MM.1S (cell line): ENCODE measurements around the gene SNX9.

Source experiments
- DNase-seq: peaks from one replicate; pipeline ENCODE4 v3.0.0-alpha.2; 2015
- H2AFZ ChIP-seq: fragments of 300-600 bp; sonication (generic); 2 replicates; pipeline ENCODE4 v1.6.0; 2016; ENCODE audit warnings: antibody characterized with exemption, low read length
- H3F3A ChIP-seq: fragments of 300-600 bp; sonication (generic); 2 replicates; pipeline ENCODE4 v1.6.1; 2016; ENCODE audit warnings: mild to moderate bottlenecking, antibody characterized with exemption, low read length, moderate library complexity, mixed read lengths; ENCODE audit not compliant: insufficient read depth
- H3K27ac ChIP-seq: fragments of 300-600 bp; sonication (generic); 2 replicates; pipeline ENCODE4 v1.5.1; 2016; ENCODE audit warnings: mild to moderate bottlenecking, low read length
- H3K27me3 ChIP-seq: fragments of 300-600 bp; sonication (generic); replicated peaks from 2 replicates; pipeline ENCODE4 v1.6.0; 2016; ENCODE audit warnings: low read length; ENCODE audit not compliant: insufficient read depth
- H3K36me3 ChIP-seq: fragments of 300-600 bp; sonication (generic); replicated peaks from 2 replicates; pipeline ENCODE4 v1.6.1; 2016; ENCODE audit warnings: mild to moderate bottlenecking, low read length, mixed read lengths; ENCODE audit not compliant: insufficient read depth
- H3K4me1 ChIP-seq: fragments of 300-600 bp; sonication (generic); 2 replicates; pipeline ENCODE4 v1.6.1; 2016; ENCODE audit warnings: low read length, mixed read lengths
- H3K4me2 ChIP-seq: fragments of 300-600 bp; sonication (generic); 2 replicates; pipeline ENCODE4 v1.6.0; 2016; ENCODE audit warnings: low read depth, low read length
- H3K4me3 ChIP-seq: fragments of 300-600 bp; sonication (generic); 2 replicates; pipeline ENCODE4 v1.5.1; 2016; ENCODE audit warnings: low read length, mixed read lengths
- H3K79me2 ChIP-seq: fragments of 300-600 bp; sonication (generic); 2 replicates; pipeline ENCODE4 v1.6.1; 2016; ENCODE audit warnings: mixed run types, low read length, mixed read lengths
- H3K9ac ChIP-seq: fragments of 300-600 bp; sonication (generic); 2 replicates; pipeline ENCODE4 v1.6.1; 2016; ENCODE audit warnings: low read length, mixed read lengths
- H3K9me2 ChIP-seq: fragments of 300-600 bp; sonication (generic); replicated peaks from 2 replicates; pipeline ENCODE4 v1.6.1; 2016; ENCODE audit warnings: mild to moderate bottlenecking, low read length, mixed read lengths; ENCODE audit not compliant: insufficient read depth
- H3K9me3 ChIP-seq: fragments of 300-600 bp; sonication (generic); replicated peaks from 2 replicates; pipeline ENCODE4 v1.6.1; 2016; ENCODE audit warnings: mild to moderate bottlenecking, low read length, mixed read lengths; ENCODE audit not compliant: insufficient read depth
- H4K20me1 ChIP-seq: fragments of 300-600 bp; sonication (generic); 2 replicates; pipeline ENCODE4 v1.6.1; 2016; ENCODE audit warnings: mild to moderate bottlenecking, low read length, moderate library complexity, mixed read lengths; ENCODE audit not compliant: insufficient read depth
- EZH2 ChIP-seq: fragments of 300-600 bp; sonication (generic); optimal IDR thresholded peaks from 2 replicates; pipeline ENCODE3; 2017; ENCODE audit warnings: low read depth, mild to moderate bottlenecking, antibody characterized with exemption, low read length, mixed read lengths
- EZH2phosphoT487 ChIP-seq: fragments of 300-600 bp; sonication (generic); IDR thresholded peaks from 2 replicates; pipeline ENCODE4 v1.6.1; 2018; ENCODE audit warnings: antibody characterized with exemption, low read length
- TF ChIP-seq, protein P1 (sequence below): fragments of 300-600 bp; sonication (generic); IDR thresholded peaks from 2 replicates; pipeline ENCODE4 v1.5.1; 2016; ENCODE audit warnings: antibody characterized with exemption, low read length, mixed read lengths

SNX9 gene

DNA sequence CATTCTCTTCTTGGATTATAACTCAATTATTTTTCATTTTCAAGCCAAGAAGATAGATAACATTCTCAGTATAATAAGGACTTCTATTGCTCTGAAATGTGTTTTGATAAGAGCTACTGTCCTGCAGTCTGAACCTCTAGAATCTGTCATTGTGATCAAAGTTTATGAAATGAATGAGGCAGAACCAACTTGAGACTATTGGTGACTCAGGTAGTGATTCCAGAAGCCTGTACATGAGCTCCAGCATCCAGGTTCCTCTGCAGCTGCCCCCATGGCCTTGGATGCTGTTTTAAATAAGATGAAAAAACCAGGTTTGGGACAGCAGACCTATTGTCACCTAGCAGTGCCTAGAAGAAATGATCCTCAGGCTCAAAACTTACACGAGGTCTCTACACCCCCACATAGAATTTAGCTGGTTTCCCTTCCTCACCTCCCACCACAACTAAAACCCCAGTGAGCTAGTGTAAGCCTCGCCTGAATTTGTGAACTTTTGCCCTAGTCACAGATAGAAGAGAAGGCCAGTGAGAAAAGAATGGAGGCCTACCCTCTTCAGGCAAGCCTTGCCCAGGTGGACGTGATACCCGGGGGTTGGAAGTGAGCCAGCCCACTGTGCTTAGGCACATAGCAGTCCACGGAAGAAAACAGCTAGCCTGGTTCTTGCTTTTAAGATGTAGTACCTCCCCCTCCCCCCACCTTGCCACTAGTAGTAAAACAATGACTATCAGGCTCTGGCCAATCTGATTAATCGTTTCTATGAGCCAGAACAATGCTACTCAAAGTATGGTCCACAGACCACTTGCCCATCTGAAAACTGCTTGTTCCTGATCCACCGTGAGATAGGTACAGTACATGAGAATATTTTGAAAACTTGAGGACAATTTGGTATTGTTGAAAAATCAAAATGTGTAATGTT lies 85.6 kb downstream of the SNX9 start:
- Histone ChIP-seq H3K4me1 (no peaks in the 10 kb centered on the region), H3K27ac (no peak overlapping the region), H3K9me2 (no peaks in the 10 kb centered on the region), H3K4me3 (no peak overlapping the region), H3K36me3 (no peaks in the 10 kb centered on the region), H3F3A (no peaks in the 10 kb centered on the region), H3K9ac (no peak overlapping the region), H3K4me2 (no peak overlapping the region), H4K20me1 (no peaks in the 10 kb centered on the region), H3K9me3 (no peaks in the 10 kb centered on the region), H3K79me2 (no peaks in the 10 kb centered on the region), H3K27me3 (no peaks in the 10 kb centered on the region), H2AFZ (no peak overlapping the region)
- TF ChIP-seq, protein P1, sequence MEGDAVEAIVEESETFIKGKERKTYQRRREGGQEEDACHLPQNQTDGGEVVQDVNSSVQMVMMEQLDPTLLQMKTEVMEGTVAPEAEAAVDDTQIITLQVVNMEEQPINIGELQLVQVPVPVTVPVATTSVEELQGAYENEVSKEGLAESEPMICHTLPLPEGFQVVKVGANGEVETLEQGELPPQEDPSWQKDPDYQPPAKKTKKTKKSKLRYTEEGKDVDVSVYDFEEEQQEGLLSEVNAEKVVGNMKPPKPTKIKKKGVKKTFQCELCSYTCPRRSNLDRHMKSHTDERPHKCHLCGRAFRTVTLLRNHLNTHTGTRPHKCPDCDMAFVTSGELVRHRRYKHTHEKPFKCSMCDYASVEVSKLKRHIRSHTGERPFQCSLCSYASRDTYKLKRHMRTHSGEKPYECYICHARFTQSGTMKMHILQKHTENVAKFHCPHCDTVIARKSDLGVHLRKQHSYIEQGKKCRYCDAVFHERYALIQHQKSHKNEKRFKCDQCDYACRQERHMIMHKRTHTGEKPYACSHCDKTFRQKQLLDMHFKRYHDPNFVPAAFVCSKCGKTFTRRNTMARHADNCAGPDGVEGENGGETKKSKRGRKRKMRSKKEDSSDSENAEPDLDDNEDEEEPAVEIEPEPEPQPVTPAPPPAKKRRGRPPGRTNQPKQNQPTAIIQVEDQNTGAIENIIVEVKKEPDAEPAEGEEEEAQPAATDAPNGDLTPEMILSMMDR: no peak
- no peak for TF ChIP-seq EZH2phosphoT487
- TF ChIP-seq EZH2: no peak
- DNase-seq: no peak

DNA sequence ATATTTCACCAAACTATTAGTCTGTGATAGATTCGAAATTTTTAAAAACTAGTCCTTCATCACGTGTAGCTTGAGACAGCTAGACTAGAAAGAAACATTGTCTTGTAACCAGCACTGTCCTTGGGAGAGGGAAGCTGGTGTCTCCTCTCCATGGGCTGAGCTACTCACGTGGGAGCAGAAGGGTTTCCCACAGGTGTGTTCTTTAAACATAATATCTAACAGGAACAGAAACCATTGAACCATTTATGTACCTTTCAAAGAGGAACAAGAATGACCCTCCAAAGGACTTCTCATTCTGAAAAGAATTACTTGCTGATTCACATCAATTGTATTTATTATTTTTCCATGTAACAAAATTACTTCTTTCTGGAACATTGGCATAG lies 86.2 kb downstream of the SNX9 start:
- Histone ChIP-seq H3K9me3 (no peaks in the 10 kb centered on the region), H4K20me1 (no peaks in the 10 kb centered on the region), H3K27ac (no peak overlapping the region), H3K4me3 (no peak overlapping the region), H3K9me2 (no peaks in the 10 kb centered on the region), H3K4me1 (no peaks in the 10 kb centered on the region), H3K4me2 (no peak overlapping the region), H3K79me2 (no peaks in the 10 kb centered on the region), H3K27me3 (no peaks in the 10 kb centered on the region), H3F3A (no peaks in the 10 kb centered on the region), H2AFZ (no peak overlapping the region), H3K9ac (no peak overlapping the region), H3K36me3 (no peaks in the 10 kb centered on the region)
- TF ChIP-seq, protein P1: no peak
- TF ChIP-seq EZH2: no peak
- no peak for TF ChIP-seq EZH2phosphoT487
- no peak for DNase-seq

DNA sequence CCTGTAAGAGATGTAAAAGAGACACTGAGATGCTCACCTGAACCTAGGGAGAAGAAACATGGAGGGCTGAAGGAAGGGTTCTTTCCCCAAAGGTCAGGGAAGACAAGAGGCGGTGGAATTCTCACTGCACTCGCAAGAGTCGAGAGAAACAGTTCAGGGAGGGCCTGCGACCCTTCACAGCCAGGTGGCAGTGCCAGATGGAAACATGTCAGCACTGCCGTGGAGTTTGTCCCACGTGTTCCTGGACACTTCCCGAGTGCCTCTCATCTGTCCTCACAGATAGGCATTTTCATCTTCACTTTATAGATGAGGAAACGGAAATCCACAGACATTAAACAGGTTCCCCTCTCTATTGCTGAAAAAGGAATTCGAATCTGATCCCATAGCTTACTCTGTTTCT lies 88.2 kb downstream of the SNX9 start:
- Histone ChIP-seq H3K9me3 (no peaks in the 10 kb centered on the region), H4K20me1 (no peaks in the 10 kb centered on the region), H2AFZ (no peak overlapping the region), H3K9me2 (no peaks in the 10 kb centered on the region), H3K27me3 (no peaks in the 10 kb centered on the region), H3K36me3 (no peaks in the 10 kb centered on the region), H3F3A (no peaks in the 10 kb centered on the region), H3K79me2 (no peaks in the 10 kb centered on the region), H3K4me2 (no peak overlapping the region), H3K9ac (no peak overlapping the region), H3K27ac (no peak overlapping the region), H3K4me3 (no peak overlapping the region), H3K4me1 (no peaks in the 10 kb centered on the region)
- TF ChIP-seq EZH2phosphoT487: no peak
- TF ChIP-seq EZH2: no peak
- TF ChIP-seq, protein P1: no peak
- DNase-seq: no peak
